IgD-negative memory B cell (primary cell): ENCODE data around the gene SHB. TPM values are rescaled to one million over a fixed set of nuclear protein-coding genes. Genes with fewer than 3 reads are reported as not detected.
"Not testable (repeated sequence)": the region's sequence is repeated elsewhere in the genome, so short reads cannot be mapped to it uniquely, and the experiment has no call there.

ENCODE experiments used
- H3K27ac Mint-ChIP-seq, 3 donors: one replicate each; pipeline ENCODE4 v1.8.0; 2020 to 2022; ENCODE audit warnings: mild to moderate bottlenecking in 3 of 3, mixed read lengths in 3 of 3, moderate library complexity in 1 of 3
- H3K27me3 Mint-ChIP-seq: one replicate; pipeline ENCODE4 v1.8.0; 2021; ENCODE audit warnings: mixed read lengths
- H3K36me3 Mint-ChIP-seq: one replicate; pipeline ENCODE4 v1.8.0; 2020; ENCODE audit warnings: mild to moderate bottlenecking, mixed read lengths
- H3K4me1 Mint-ChIP-seq, 3 donors: one replicate each; pipeline ENCODE4 v1.8.0; 2020 to 2022; ENCODE audit warnings: mixed read lengths in 3 of 3, mild to moderate bottlenecking in 1 of 3
- H3K4me3 Mint-ChIP-seq, 4 donors: one replicate each; pipeline ENCODE4 v1.8.0; 2020 to 2022; ENCODE audit warnings: mild to moderate bottlenecking in 4 of 4, mixed read lengths in 4 of 4, moderate library complexity in 3 of 4
- H3K9me3 Mint-ChIP-seq, 3 donors: one replicate each; pipeline ENCODE4 v1.8.0; 2020 to 2021; ENCODE audit warnings: mixed read lengths in 3 of 3, mild to moderate bottlenecking in 1 of 3
- polyA plus RNA-seq: library from polyadenylated mRNA; unstranded; fragments of 300-500 nt; fragmentation: Illumina TruSeq; gene quantifications from one replicate; pipeline ENCODE4 v1.2.3, GENCODE V29; 2021

SHB gene
- polyA plus RNA-seq, 1 donor from 2014 or later, result not detected

GRCh38 chr9:38061326-38061977 lies 7.6 kb downstream of the SHB start:
- no peak overlapping the region for H3K27ac Mint-ChIP-seq
- H3K9me3 Mint-ChIP-seq, result no peaks in the 10 kb centered on the region
- H3K4me1 Mint-ChIP-seq, result peaks cover 5 to 9% (median 6%) of the 10 kb centered on the region in 3 donors
- no peak overlapping the region for H3K4me3 Mint-ChIP-seq
- H3K36me3 Mint-ChIP-seq, result no peaks in the 10 kb centered on the region
- peaks cover 16% of the 10 kb centered on the region for H3K27me3 Mint-ChIP-seq

GRCh38 chr9:38060681-38061080 lies 8.3 kb downstream of the SHB start:
- Mint-ChIP-seq H3K9me3 (no peaks in the 10 kb centered on the region), H3K27ac (no peak overlapping the region), H3K4me3 (no peak overlapping the region), H3K27me3 (peaks cover 14% of the 10 kb centered on the region), H3K4me1 (peaks cover 5 to 9% (median 6%) of the 10 kb centered on the region in 3 donors), H3K36me3 (no peaks in the 10 kb centered on the region)

- no peak overlapping the region for H3K4me3 Mint-ChIP-seq
- H3K27me3 Mint-ChIP-seq, result peaks cover 15% of the 10 kb centered on the region
- peaks cover 4 to 9% (median 5%) of the 10 kb centered on the region in 3 donors for H3K4me1 Mint-ChIP-seq
- peak overlapping the region in 1 of 3 donors; percentile 39 for H3K27ac Mint-ChIP-seq
- H3K9me3 Mint-ChIP-seq, result no peaks in the 10 kb centered on the region
- no peaks in the 10 kb centered on the region for H3K36me3 Mint-ChIP-seq
Observed at GRCh38 chr9:38059233-38059936, 9.6 kb downstream of the SHB start.

GRCh38 chr9:38058452-38059232 lies 10.4 kb downstream of the SHB start:
- Mint-ChIP-seq H3K27ac (no peak overlapping the region), H3K27me3 (peaks cover 18% of the 10 kb centered on the region), H3K9me3 (no peaks in the 10 kb centered on the region), H3K36me3 (no peaks in the 10 kb centered on the region), H3K4me1 (peaks cover 4 to 9% (median 5%) of the 10 kb centered on the region in 3 donors), H3K4me3 (peak overlapping the region in 2 of 4 donors; percentile 13 to 31)

- H3K4me1 Mint-ChIP-seq, result peaks cover 4 to 9% (median 5%) of the 10 kb centered on the region in 3 donors
- H3K36me3 Mint-ChIP-seq, result no peaks in the 10 kb centered on the region
- peaks cover 13% of the 10 kb centered on the region for H3K27me3 Mint-ChIP-seq
- H3K27ac Mint-ChIP-seq, result no peak overlapping the region
- H3K9me3 Mint-ChIP-seq, result no peaks in the 10 kb centered on the region
- H3K4me3 Mint-ChIP-seq, result peak overlapping the region in 2 of 4 donors; percentile 31 to 47
Observed at GRCh38 chr9:38057416-38058195, 11.4 kb downstream of the SHB start.

- Mint-ChIP-seq H3K27me3 (peaks cover 13% of the 10 kb centered on the region), H3K9me3 (no peaks in the 10 kb centered on the region), H3K4me1 (peaks cover 4 to 9% (median 5%) of the 10 kb centered on the region in 3 donors), H3K27ac (no peak overlapping the region), H3K36me3 (no peaks in the 10 kb centered on the region), H3K4me3 (no peak overlapping the region)
Observed at GRCh38 chr9:38054653-38055052, 14.4 kb downstream of the SHB start.

GRCh38 chr9:38053697-38054461 lies 15.1 kb downstream of the SHB start:
- Mint-ChIP-seq H3K4me1 (peaks cover 4 to 9% (median 5%) of the 10 kb centered on the region in 3 donors), H3K27me3 (peaks cover 13% of the 10 kb centered on the region), H3K36me3 (no peaks in the 10 kb centered on the region), H3K27ac (no peak overlapping the region), H3K4me3 (no peak overlapping the region), H3K9me3 (no peaks in the 10 kb centered on the region)

- Mint-ChIP-seq H3K27me3 (peaks cover 13% of the 10 kb centered on the region), H3K36me3 (no peaks in the 10 kb centered on the region), H3K4me1 (peaks cover 0 to 2% (median 0%) of the 10 kb centered on the region in 3 donors), H3K4me3 (no peak overlapping the region), H3K27ac (peak overlapping the region in 1 of 3 donors; percentile 6), H3K9me3 (no peaks in the 10 kb centered on the region)
Observed at GRCh38 chr9:38051780-38052546, 17.1 kb downstream of the SHB start.

- Mint-ChIP-seq H3K36me3 (no peaks in the 10 kb centered on the region), H3K4me3 (no peak overlapping the region), H3K27me3 (peaks cover 2% of the 10 kb centered on the region), H3K9me3 (no peaks in the 10 kb centered on the region), H3K27ac (no peak overlapping the region), H3K4me1 (peaks cover 0 to 2% (median 0%) of the 10 kb centered on the region in 3 donors)
Observed at GRCh38 chr9:38048316-38048969, 20.6 kb downstream of the SHB start.

GRCh38 chr9:38047301-38048251 lies 21.5 kb downstream of the SHB start:
- Mint-ChIP-seq H3K9me3 (no peaks in the 10 kb centered on the region), H3K4me1 (peaks cover 0 to 2% (median 0%) of the 10 kb centered on the region in 3 donors), H3K4me3 (no peak overlapping the region), H3K36me3 (no peaks in the 10 kb centered on the region), H3K27ac (no peak overlapping the region), H3K27me3 (peaks cover 5% of the 10 kb centered on the region)

- Mint-ChIP-seq H3K4me3 (no peak overlapping the region), H3K36me3 (no peaks in the 10 kb centered on the region), H3K9me3 (no peaks in the 10 kb centered on the region), H3K27me3 (peaks cover 5% of the 10 kb centered on the region), H3K27ac (no peak overlapping the region), H3K4me1 (peaks cover 0 to 2% (median 0%) of the 10 kb centered on the region in 3 donors)
Observed at GRCh38 chr9:38046661-38047300, 22.2 kb downstream of the SHB start.

- H3K9me3 Mint-ChIP-seq, H3K27ac Mint-ChIP-seq, H3K4me3 Mint-ChIP-seq, H3K36me3 Mint-ChIP-seq, H3K27me3 Mint-ChIP-seq, H3K4me1 Mint-ChIP-seq: not testable (repeated sequence)
Observed at GRCh38 chr9:38045939-38046338, 23.1 kb downstream of the SHB start.
